ENCODE results near the gene TNNT3.

The TNNT3 gene

GRCh38 chr11:1982873-1983600 is 63.5 kb downstream of the TNNT3 start:
- ATAC-seq (ENCODE audit: low read depth) (no peak), DNase-seq (ENCODE audit: low spot score) (no peak)
- Histone ChIP-seq H3K4me3 (ENCODE audit: severe bottlenecking) (no peak overlapping the region), H3K27me3 (ENCODE audit: insufficient read depth, poor library complexity, severe bottlenecking) (no peaks in the 10 kb centered on the region), H3K4me1 (ENCODE audit: insufficient read depth, poor library complexity, severe bottlenecking) (no peaks in the 10 kb centered on the region), H3K36me3 (ENCODE audit: low read depth) (no peaks in the 10 kb centered on the region), H3K27ac (ENCODE audit: poor library complexity, severe bottlenecking) (no peak overlapping the region), H3K9me3 (ENCODE audit: severe bottlenecking) (no peaks in the 10 kb centered on the region)
- TF ChIP-seq, protein P1, sequence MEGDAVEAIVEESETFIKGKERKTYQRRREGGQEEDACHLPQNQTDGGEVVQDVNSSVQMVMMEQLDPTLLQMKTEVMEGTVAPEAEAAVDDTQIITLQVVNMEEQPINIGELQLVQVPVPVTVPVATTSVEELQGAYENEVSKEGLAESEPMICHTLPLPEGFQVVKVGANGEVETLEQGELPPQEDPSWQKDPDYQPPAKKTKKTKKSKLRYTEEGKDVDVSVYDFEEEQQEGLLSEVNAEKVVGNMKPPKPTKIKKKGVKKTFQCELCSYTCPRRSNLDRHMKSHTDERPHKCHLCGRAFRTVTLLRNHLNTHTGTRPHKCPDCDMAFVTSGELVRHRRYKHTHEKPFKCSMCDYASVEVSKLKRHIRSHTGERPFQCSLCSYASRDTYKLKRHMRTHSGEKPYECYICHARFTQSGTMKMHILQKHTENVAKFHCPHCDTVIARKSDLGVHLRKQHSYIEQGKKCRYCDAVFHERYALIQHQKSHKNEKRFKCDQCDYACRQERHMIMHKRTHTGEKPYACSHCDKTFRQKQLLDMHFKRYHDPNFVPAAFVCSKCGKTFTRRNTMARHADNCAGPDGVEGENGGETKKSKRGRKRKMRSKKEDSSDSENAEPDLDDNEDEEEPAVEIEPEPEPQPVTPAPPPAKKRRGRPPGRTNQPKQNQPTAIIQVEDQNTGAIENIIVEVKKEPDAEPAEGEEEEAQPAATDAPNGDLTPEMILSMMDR (IDR thresholded peaks at IDR 0.05; ENCODE audit: poor library complexity, severe bottlenecking) = no peak

DNA sequence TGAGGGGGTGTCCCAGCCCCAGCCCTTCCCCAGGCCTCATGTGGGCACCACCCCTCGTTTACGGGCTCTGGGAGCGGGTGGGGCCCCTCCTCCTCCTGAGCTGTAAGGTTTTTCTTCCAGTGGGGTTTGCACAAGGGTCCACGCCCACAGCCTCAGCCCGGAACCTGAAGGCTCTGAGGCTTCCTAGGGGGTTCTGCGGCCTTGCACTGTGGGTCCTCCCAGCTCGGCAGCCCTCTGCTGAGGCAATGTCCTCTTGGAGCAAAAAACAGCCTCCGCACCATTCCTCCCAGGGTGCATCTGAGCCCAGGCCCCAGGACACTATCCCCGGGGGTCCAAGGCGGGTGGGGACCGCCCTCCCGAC is 64.1 kb downstream of the TNNT3 start:
- Histone ChIP-seq H3K4me3 (ENCODE audit: severe bottlenecking) (no peak overlapping the region), H3K27ac (ENCODE audit: poor library complexity, severe bottlenecking) (no peak overlapping the region), H3K9me3 (ENCODE audit: severe bottlenecking) (no peaks in the 10 kb centered on the region), H3K27me3 (ENCODE audit: insufficient read depth, poor library complexity, severe bottlenecking) (no peaks in the 10 kb centered on the region), H3K4me1 (ENCODE audit: insufficient read depth, poor library complexity, severe bottlenecking) (no peaks in the 10 kb centered on the region), H3K36me3 (ENCODE audit: low read depth) (no peaks in the 10 kb centered on the region)
- TF ChIP-seq, protein P1 (IDR thresholded peaks at IDR 0.05; ENCODE audit: poor library complexity, severe bottlenecking) = no peak
- ATAC-seq (ENCODE audit: low read depth) (no peak), DNase-seq (ENCODE audit: low spot score) (peak; percentile 2)

DNA sequence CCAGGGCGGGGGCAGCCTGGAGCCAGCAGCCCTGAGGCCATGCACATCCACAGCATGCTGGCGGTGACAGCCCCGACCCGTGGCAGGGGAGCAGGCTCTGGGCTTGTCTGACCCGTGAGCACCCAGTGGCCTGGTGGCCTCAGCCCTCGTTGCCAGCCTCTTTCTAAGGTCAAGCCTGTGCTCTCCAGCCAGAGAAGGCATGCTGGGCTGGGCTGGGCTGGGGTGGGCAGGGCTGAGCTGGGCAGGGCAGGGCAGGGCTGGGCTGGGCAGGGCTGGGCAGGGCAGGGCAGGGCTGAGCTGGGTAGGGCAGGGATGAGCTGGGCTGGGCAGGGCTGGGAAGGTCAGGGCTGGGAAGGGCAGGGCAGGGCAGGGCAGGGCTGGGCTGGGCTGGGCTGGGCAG is 67.5 kb downstream of the TNNT3 start:
- TF ChIP-seq, protein P1 (IDR thresholded peaks at IDR 0.05; ENCODE audit: poor library complexity, severe bottlenecking) = no peak
- no peak overlapping the region for H3K27ac ChIP-seq (ENCODE audit: poor library complexity, severe bottlenecking)
- no peaks in the 10 kb centered on the region for H3K4me1 ChIP-seq (ENCODE audit: insufficient read depth, poor library complexity, severe bottlenecking)
- H3K4me3 ChIP-seq (ENCODE audit: severe bottlenecking) = no peak overlapping the region
- H3K36me3 ChIP-seq (ENCODE audit: low read depth) = no peaks in the 10 kb centered on the region
- DNase-seq (ENCODE audit: low spot score) = no peak
- peak; percentile 37; the same call in 2 of the 3 replicates for ATAC-seq (ENCODE audit: low read depth)
- no peaks in the 10 kb centered on the region for H3K9me3 ChIP-seq (ENCODE audit: severe bottlenecking)
- no peaks in the 10 kb centered on the region for H3K27me3 ChIP-seq (ENCODE audit: insufficient read depth, poor library complexity, severe bottlenecking)

DNA sequence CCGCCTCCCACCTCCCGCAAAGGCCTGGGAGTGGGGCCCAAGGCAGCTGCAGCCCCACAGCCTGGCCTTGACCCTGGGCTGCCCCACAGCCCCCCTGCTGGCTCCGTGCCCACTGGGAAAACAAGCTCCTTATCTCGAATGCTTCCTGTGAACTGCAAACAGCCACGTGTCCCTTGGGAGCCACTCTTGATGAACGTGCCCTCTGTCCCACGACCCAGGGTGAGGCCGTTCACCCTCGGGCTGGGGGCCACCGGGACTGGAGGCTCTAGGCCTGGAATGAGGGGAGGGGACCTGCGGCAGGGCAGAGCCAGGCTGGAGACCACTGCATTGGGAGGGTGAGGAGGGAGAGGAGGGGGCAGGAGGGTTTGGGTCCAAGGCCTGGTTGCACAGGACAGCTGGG is 68.7 kb downstream of the TNNT3 start:
- Histone ChIP-seq H3K9me3 (ENCODE audit: severe bottlenecking) (no peaks in the 10 kb centered on the region), H3K4me3 (ENCODE audit: severe bottlenecking) (no peak overlapping the region), H3K36me3 (ENCODE audit: low read depth) (no peaks in the 10 kb centered on the region), H3K27ac (ENCODE audit: poor library complexity, severe bottlenecking) (no peak overlapping the region), H3K27me3 (ENCODE audit: insufficient read depth, poor library complexity, severe bottlenecking) (no peaks in the 10 kb centered on the region), H3K4me1 (ENCODE audit: insufficient read depth, poor library complexity, severe bottlenecking) (no peaks in the 10 kb centered on the region)
- no peak for ATAC-seq (ENCODE audit: low read depth)
- no peak for DNase-seq (ENCODE audit: low spot score)
- TF ChIP-seq, protein P1 (IDR thresholded peaks at IDR 0.05; ENCODE audit: poor library complexity, severe bottlenecking) = no peak

Measured in RWPE2 (cell line).